ENCODE data around the gene RPL7A. TPM values are rescaled to one million over a fixed set of nuclear protein-coding genes. Genes with fewer than 3 reads are reported as not detected.

The RPL7A gene
- total and polyA plus RNA-seq, 2 of the 13 experiments (the other 11 are each of a cell fraction or from before 2014, with no cell fraction given) = 2,401 to 2,938 TPM

DNA sequence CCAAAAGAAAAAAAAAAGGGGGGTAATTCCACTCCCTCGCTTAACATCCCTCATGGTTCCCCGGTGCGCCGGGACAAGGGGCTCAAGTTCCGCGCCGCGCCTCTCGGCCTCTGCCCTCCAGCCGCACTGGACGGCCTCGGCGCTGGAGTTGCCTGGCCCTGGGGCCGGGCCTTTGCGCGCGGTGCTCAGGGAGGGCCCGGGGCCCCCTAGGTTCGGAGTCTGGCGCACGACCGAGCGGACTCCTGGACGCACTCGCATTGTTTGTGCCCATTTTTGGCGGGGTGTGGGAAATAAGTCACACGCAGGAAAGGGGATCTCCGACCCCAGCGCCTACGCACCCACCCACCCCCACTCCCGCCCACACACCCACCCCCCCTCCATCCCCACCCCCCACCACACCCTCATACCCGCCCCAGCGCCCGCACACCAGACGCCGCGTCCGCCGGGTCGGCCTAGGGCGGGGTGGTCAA lies 468 bp upstream of the RPL7A start (continued):
- TF ChIP-seq KDM5A (IDR thresholded peaks at IDR 0.05; ENCODE audit: borderline replicate concordance, low read length) (no peak; the same call in 1 of the 2 replicates), JUN (CRISPR knock-in tag; IDR thresholded peaks at IDR 0.05) (no peak), ZSCAN29 (CRISPR knock-in tag; conservative IDR thresholded peaks at IDR 0.05) (no peak), DNMT1 (CRISPR knock-in tag; IDR thresholded peaks at IDR 0.05) (no peak), ZNF225 (CRISPR knock-in tag; IDR thresholded peaks at IDR 0.05) (no peak), SATB2 (CRISPR knock-in tag; IDR thresholded peaks at IDR 0.05) (no peak), ZNF724P (CRISPR knock-in tag; IDR thresholded peaks at IDR 0.05; ENCODE audit: borderline replicate concordance) (no peak), ZSCAN12 (CRISPR knock-in tag; IDR thresholded peaks at IDR 0.05) (no peak), ZBTB25 (CRISPR knock-in tag; IDR thresholded peaks at IDR 0.05) (no peak), SOX5 (CRISPR knock-in tag; IDR thresholded peaks at IDR 0.05; ENCODE audit: borderline replicate concordance) (no peak), THAP9 (CRISPR knock-in tag; IDR thresholded peaks at IDR 0.05; ENCODE audit: borderline replicate concordance) (no peak), ZNF292 (CRISPR knock-in tag; IDR thresholded peaks at IDR 0.05; ENCODE audit: borderline replicate concordance, low read depth) (no peak), ZMYM4 (CRISPR knock-in tag; IDR thresholded peaks at IDR 0.05) (no peak), CCAR2 (optimal IDR thresholded peaks at IDR 0.05; ENCODE audit: low read depth, low read length) (no peak), NFRKB (IDR thresholded peaks at IDR 0.05) (no peak), KLF11 (CRISPR knock-in tag; IDR thresholded peaks at IDR 0.05) (no peak), ZNF207 (IDR thresholded peaks at IDR 0.05; ENCODE audit: borderline replicate concordance) (no peak)
- TF ChIP-seq, protein P1, sequence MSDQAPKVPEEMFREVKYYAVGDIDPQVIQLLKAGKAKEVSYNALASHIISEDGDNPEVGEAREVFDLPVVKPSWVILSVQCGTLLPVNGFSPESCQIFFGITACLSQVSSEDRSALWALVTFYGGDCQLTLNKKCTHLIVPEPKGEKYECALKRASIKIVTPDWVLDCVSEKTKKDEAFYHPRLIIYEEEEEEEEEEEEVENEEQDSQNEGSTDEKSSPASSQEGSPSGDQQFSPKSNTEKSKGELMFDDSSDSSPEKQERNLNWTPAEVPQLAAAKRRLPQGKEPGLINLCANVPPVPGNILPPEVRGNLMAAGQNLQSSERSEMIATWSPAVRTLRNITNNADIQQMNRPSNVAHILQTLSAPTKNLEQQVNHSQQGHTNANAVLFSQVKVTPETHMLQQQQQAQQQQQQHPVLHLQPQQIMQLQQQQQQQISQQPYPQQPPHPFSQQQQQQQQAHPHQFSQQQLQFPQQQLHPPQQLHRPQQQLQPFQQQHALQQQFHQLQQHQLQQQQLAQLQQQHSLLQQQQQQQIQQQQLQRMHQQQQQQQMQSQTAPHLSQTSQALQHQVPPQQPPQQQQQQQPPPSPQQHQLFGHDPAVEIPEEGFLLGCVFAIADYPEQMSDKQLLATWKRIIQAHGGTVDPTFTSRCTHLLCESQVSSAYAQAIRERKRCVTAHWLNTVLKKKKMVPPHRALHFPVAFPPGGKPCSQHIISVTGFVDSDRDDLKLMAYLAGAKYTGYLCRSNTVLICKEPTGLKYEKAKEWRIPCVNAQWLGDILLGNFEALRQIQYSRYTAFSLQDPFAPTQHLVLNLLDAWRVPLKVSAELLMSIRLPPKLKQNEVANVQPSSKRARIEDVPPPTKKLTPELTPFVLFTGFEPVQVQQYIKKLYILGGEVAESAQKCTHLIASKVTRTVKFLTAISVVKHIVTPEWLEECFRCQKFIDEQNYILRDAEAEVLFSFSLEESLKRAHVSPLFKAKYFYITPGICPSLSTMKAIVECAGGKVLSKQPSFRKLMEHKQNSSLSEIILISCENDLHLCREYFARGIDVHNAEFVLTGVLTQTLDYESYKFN (CRISPR knock-in tag; conservative IDR thresholded peaks at IDR 0.05) = no peak
- TF ChIP-seq, protein P2, sequence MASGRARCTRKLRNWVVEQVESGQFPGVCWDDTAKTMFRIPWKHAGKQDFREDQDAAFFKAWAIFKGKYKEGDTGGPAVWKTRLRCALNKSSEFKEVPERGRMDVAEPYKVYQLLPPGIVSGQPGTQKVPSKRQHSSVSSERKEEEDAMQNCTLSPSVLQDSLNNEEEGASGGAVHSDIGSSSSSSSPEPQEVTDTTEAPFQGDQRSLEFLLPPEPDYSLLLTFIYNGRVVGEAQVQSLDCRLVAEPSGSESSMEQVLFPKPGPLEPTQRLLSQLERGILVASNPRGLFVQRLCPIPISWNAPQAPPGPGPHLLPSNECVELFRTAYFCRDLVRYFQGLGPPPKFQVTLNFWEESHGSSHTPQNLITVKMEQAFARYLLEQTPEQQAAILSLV (CRISPR knock-in tag; IDR thresholded peaks at IDR 0.05; ENCODE audit: borderline replicate concordance) = no peak
- TF ChIP-seq, protein P3, sequence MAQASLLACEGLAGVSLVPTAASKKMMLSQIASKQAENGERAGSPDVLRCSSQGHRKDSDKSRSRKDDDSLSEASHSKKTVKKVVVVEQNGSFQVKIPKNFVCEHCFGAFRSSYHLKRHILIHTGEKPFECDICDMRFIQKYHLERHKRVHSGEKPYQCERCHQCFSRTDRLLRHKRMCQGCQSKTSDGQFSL (CRISPR knock-in tag; IDR thresholded peaks at IDR 0.05) = 0 out of 2 replicates have a peak, but pooled peaks have one; percentile 47
- TF ChIP-seq, protein P4, sequence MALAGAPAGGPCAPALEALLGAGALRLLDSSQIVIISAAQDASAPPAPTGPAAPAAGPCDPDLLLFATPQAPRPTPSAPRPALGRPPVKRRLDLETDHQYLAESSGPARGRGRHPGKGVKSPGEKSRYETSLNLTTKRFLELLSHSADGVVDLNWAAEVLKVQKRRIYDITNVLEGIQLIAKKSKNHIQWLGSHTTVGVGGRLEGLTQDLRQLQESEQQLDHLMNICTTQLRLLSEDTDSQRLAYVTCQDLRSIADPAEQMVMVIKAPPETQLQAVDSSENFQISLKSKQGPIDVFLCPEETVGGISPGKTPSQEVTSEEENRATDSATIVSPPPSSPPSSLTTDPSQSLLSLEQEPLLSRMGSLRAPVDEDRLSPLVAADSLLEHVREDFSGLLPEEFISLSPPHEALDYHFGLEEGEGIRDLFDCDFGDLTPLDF (CRISPR knock-in tag; IDR thresholded peaks at IDR 0.05) = peak; percentile 31; the same call in 1 of the 2 replicates

Data from HepG2 (cell line).